Glutamatergic neuron (in vitro differentiated cells): ENCODE measurements around the gene KCTD16. TPM values are rescaled to one million over a fixed set of nuclear protein-coding genes. Genes with fewer than 3 reads are reported as not detected.
A peak's percentile ranks its signal among the peaks of the same experiment; 100 is the strongest.

Experiments used
- DNase-seq: peaks from one replicate; pipeline ENCODE4 v3.0.0; 2022
- H3K27ac Mint-ChIP-seq: one replicate; pipeline ENCODE4 v1.8.0; 2020; ENCODE audit warnings: mild to moderate bottlenecking, mixed read lengths, inconsistent platforms; ENCODE audit not compliant: unreplicated experiment
- H3K27me3 Mint-ChIP-seq: one replicate; pipeline ENCODE4 v1.8.0; 2020; ENCODE audit warnings: mild to moderate bottlenecking, moderate library complexity, mixed read lengths, inconsistent platforms; ENCODE audit not compliant: unreplicated experiment
- H3K36me3 Mint-ChIP-seq: one replicate; pipeline ENCODE4 v1.8.0; 2020; ENCODE audit warnings: mild to moderate bottlenecking, mixed read lengths, inconsistent platforms; ENCODE audit not compliant: unreplicated experiment
- H3K4me1 Mint-ChIP-seq: one replicate; pipeline ENCODE4 v1.8.0; 2020; ENCODE audit warnings: mild to moderate bottlenecking, low read depth, mixed read lengths, inconsistent platforms; ENCODE audit not compliant: unreplicated experiment
- H3K4me3 Mint-ChIP-seq: one replicate; pipeline ENCODE4 v1.8.0; 2020; ENCODE audit warnings: mild to moderate bottlenecking, mixed read lengths, inconsistent platforms; ENCODE audit not compliant: unreplicated experiment
- H3K9me3 Mint-ChIP-seq: one replicate; pipeline ENCODE4 v1.8.0; 2020; ENCODE audit warnings: mild to moderate bottlenecking, moderate library complexity, mixed read lengths, inconsistent platforms; ENCODE audit not compliant: unreplicated experiment
- total RNA-seq: library from RNA; stranded (reverse); fragmentation: NEBNext Ultra II Directional; extraction: Animal tissue kit (Norgen Biotek cat#: 25700); gene quantifications from one replicate; pipeline ENCODE4 v1.2.1, GENCODE V29; 2021; ENCODE audit not compliant: unreplicated experiment
- TF ChIP-seq, protein P1 (sequence below): fragments of 200-600 bp; sonication (generic); IDR thresholded peaks from one replicate; pipeline ENCODE4 v1.5.0; 2021; ENCODE audit not compliant: partially characterized antibody, unreplicated experiment

The KCTD16 gene
- total RNA-seq, 1 donor from 2014 or later = 16.9 TPM

DNA sequence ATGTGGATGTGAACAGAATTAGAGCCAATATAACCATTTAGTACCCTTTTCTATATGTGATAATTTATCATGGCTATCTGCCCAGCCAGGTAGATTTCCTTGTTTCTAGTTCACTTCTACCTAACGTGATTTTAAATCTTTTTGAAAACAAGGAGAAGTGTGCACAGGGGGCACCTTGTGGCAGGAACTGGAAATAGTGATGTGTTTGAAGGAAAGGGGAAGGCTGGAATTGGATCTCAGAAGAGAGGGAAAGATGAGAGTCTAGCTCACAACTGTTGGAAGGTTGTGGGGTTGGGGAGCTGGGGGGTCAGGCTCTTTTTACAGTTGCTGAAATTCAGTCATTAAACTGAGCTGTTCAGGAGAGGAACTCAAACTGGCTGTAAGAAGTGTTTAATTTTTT is 219.5 kb downstream of the KCTD16 start:
- H3K27ac Mint-ChIP-seq = no peak overlapping the region
- H3K9me3 Mint-ChIP-seq = no peaks in the 10 kb centered on the region
- no peak overlapping the region for H3K4me3 Mint-ChIP-seq
- no peaks in the 10 kb centered on the region for H3K36me3 Mint-ChIP-seq
- H3K27me3 Mint-ChIP-seq = no peaks in the 10 kb centered on the region
- TF ChIP-seq, protein P1, sequence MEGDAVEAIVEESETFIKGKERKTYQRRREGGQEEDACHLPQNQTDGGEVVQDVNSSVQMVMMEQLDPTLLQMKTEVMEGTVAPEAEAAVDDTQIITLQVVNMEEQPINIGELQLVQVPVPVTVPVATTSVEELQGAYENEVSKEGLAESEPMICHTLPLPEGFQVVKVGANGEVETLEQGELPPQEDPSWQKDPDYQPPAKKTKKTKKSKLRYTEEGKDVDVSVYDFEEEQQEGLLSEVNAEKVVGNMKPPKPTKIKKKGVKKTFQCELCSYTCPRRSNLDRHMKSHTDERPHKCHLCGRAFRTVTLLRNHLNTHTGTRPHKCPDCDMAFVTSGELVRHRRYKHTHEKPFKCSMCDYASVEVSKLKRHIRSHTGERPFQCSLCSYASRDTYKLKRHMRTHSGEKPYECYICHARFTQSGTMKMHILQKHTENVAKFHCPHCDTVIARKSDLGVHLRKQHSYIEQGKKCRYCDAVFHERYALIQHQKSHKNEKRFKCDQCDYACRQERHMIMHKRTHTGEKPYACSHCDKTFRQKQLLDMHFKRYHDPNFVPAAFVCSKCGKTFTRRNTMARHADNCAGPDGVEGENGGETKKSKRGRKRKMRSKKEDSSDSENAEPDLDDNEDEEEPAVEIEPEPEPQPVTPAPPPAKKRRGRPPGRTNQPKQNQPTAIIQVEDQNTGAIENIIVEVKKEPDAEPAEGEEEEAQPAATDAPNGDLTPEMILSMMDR = peak; percentile 36
- H3K4me1 Mint-ChIP-seq = no peaks in the 10 kb centered on the region
- DNase-seq = no peak

DNA sequence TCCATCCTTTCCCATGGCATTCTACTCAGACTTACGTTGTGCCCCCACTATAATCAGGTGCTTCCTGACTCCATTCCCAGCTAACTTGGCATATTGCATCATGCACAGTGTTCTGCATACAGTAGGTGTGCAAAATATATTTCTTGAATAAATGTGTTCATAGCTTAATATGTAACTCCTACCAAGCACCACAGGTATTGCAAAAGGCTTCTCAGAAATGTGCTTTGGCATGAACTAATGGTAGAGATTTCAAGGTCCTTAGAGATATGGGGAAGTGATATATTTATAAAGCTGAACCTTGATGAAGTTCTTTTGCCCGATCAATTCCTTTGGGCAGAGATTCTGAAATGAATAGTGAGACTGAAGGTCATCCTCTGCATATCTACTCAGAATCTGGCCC is 220.4 kb downstream of the KCTD16 start:
- Mint-ChIP-seq H3K9me3 (no peaks in the 10 kb centered on the region), H3K27ac (no peak overlapping the region), H3K4me3 (no peak overlapping the region), H3K4me1 (no peaks in the 10 kb centered on the region), H3K27me3 (no peaks in the 10 kb centered on the region), H3K36me3 (no peaks in the 10 kb centered on the region)
- no peak for DNase-seq
- TF ChIP-seq, protein P1 = no peak

DNA sequence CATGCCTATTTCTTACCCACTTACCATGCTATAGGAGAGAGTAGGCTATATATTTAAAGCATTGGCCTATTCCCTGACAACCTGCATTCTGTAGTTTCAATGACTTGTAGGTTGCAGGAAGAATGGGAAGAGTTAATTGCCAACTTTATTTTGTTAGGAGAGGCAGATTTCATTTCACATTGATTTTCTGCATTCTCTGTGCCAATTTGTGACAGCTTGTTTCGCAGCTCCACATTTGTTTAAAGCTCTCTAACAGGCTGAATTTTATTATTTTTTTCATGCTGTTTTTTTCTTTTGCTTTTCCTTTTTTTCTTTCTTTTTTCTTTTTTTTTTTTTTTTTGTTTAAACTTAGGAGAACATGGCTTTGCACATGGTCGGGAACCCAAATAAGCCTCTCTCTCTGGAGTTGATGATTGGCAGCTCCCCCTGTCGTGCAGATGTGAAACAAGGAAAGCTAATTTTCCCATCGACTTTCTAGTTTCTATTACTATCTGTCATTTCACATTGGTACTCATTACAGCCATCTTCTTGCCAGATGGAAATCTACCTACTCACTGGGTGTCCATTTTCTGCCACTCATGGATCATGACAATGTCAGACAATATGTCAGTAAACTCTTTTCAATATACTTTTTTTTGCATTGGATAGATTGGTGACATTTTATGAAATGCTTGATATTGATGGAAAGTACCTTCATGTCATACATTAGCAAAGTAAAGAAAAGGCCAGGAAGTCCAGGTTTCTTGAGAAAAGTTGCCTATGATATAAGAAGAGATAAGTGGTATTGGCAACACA is 223.2 kb downstream of the KCTD16 start:
- TF ChIP-seq, protein P1 = no peak
- H3K9me3 Mint-ChIP-seq = no peaks in the 10 kb centered on the region
- no peak overlapping the region for H3K4me3 Mint-ChIP-seq

DNA sequence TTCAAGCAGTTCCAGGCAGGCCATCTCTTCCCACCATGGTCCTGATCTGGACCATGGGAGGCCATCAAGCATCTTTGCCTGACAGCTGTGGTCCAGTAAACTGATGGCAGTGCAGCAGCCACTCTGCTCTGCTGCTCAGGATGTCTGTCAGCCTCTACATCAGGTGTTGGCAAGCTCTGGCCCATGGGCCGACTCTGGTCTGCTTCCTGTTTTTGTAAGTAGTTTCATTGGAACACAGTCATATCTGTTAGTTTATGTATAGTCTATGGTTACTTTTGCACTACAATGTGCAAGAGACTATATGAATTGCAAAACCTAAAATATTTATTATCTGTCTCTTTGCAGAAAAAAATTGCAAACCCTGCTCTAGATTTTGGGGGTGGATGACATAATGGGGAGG is 225.0 kb downstream of the KCTD16 start:
- H3K27me3 Mint-ChIP-seq = no peaks in the 10 kb centered on the region
- TF ChIP-seq, protein P1 = no peak
- H3K4me3 Mint-ChIP-seq = no peak overlapping the region
- H3K27ac Mint-ChIP-seq = no peak overlapping the region
- no peak for DNase-seq
- no peaks in the 10 kb centered on the region for H3K9me3 Mint-ChIP-seq
- no peaks in the 10 kb centered on the region for H3K4me1 Mint-ChIP-seq
- no peaks in the 10 kb centered on the region for H3K36me3 Mint-ChIP-seq

More for the DNA sequence above, 223.2 kb downstream of the KCTD16 start:
- no peak overlapping the region for H3K27ac Mint-ChIP-seq
- H3K36me3 Mint-ChIP-seq = no peaks in the 10 kb centered on the region
- no peaks in the 10 kb centered on the region for H3K4me1 Mint-ChIP-seq
- DNase-seq = no peak
- H3K27me3 Mint-ChIP-seq = no peaks in the 10 kb centered on the region

DNA sequence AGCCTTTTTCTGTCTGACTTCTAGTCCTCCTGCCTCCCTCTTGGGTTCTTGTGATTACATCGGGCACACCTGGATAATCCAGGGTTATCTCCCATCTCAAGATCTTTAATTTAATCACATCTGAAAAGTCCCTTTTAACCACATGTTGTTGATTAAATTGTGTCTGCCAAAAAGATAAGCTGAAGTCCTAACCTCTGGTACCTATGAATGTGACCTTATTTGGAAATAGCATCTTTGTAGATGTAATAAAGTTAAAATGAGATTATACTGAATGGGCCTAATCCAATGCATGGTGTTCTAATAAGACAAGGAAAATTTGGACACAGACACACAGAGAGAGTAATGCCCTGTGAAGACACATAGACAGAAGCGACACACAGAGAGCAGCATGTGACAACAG is 232.4 kb downstream of the KCTD16 start:
- no peaks in the 10 kb centered on the region for H3K36me3 Mint-ChIP-seq
- H3K4me3 Mint-ChIP-seq = no peak overlapping the region
- H3K27me3 Mint-ChIP-seq = peaks cover 2% of the 10 kb centered on the region
- no peak overlapping the region for H3K27ac Mint-ChIP-seq
- TF ChIP-seq, protein P1 = no peak
- H3K4me1 Mint-ChIP-seq = no peaks in the 10 kb centered on the region
- no peak for DNase-seq
- no peaks in the 10 kb centered on the region for H3K9me3 Mint-ChIP-seq
